Measurements from ENCODE around the gene GALNT9.

- no peak for TF ChIP-seq EZH2 (IDR thresholded peaks at IDR 0.05; ENCODE audit: insufficient read depth, poor library complexity, severe bottlenecking)
- TF ChIP-seq EZH2phosphoT487 (IDR thresholded peaks at IDR 0.05; ENCODE audit: insufficient read depth, low read depth) = no peak
Observed at GRCh38 chr12:132152953-132153352, 176.4 kb downstream of the GALNT9 start.
